Mesenteric fat pad (tissue), 1 donor: Measurements from ENCODE around the gene CCSER1. TPM values are rescaled to one million over a fixed set of nuclear protein-coding genes. Genes with fewer than 3 reads are reported as not detected.

ENCODE experiments used
- DNase-seq: peaks from one replicate; pipeline ENCODE4 v3.0.0-alpha.2; 2020; ENCODE audit warnings: low spot score
- total RNA-seq: library from RNA; stranded (reverse); fragmentation: NEBNext Ultra II Directional; extraction: Animal tissue kit (Norgen Biotek cat#: 25700); gene quantifications from one replicate; pipeline ENCODE4 v1.2.1, GENCODE V29; 2021
- donor health status: DM: yes; HTN: yes; CAD: no.

CCSER1 gene
- total RNA-seq, 1 donor from 2014 or later = 9.7 TPM

GRCh38 chr4:90127706-90128345 is 632 bp downstream of the CCSER1 start:
- no peak for DNase-seq

- no peak for DNase-seq
Observed at GRCh38 chr4:90128961-90129495, 1.8 kb downstream of the CCSER1 start.

GRCh38 chr4:90130076-90130475 is 2.9 kb downstream of the CCSER1 start:
- DNase-seq = no peak

GRCh38 chr4:90137555-90137954 is 10.4 kb downstream of the CCSER1 start:
- no peak for DNase-seq

- no peak for DNase-seq
Observed at GRCh38 chr4:90142081-90142480, 14.9 kb downstream of the CCSER1 start.

- no peak for DNase-seq
Observed at GRCh38 chr4:90145319-90145718, 18.1 kb downstream of the CCSER1 start.

- no peak for DNase-seq
Observed at GRCh38 chr4:90146306-90146705, 19.1 kb downstream of the CCSER1 start.

GRCh38 chr4:90148574-90149148 is 21.5 kb downstream of the CCSER1 start:
- DNase-seq = no peak

- DNase-seq = no peak
Observed at GRCh38 chr4:90152024-90152423, 24.8 kb downstream of the CCSER1 start.

- DNase-seq = no peak
Observed at GRCh38 chr4:90159193-90159592, 32.0 kb downstream of the CCSER1 start.

- DNase-seq = no peak
Observed at GRCh38 chr4:90160044-90160443, 32.9 kb downstream of the CCSER1 start.

- DNase-seq = no peak
Observed at GRCh38 chr4:90162566-90162965, 35.4 kb downstream of the CCSER1 start.

- DNase-seq = no peak
Observed at GRCh38 chr4:90163872-90164271, 36.7 kb downstream of the CCSER1 start.

GRCh38 chr4:90165883-90166282 is 38.7 kb downstream of the CCSER1 start:
- DNase-seq = no peak

- no peak for DNase-seq
Observed at GRCh38 chr4:90171491-90171890, 44.3 kb downstream of the CCSER1 start.

GRCh38 chr4:90174621-90175023 is 47.4 kb downstream of the CCSER1 start:
- DNase-seq = no peak

GRCh38 chr4:90181644-90182043 is 54.5 kb downstream of the CCSER1 start:
- no peak for DNase-seq

GRCh38 chr4:90183254-90183653 is 56.1 kb downstream of the CCSER1 start:
- DNase-seq = no peak

GRCh38 chr4:90184560-90184959 is 57.4 kb downstream of the CCSER1 start:
- no peak for DNase-seq

GRCh38 chr4:90185416-90185815 is 58.2 kb downstream of the CCSER1 start:
- DNase-seq = no peak

- no peak for DNase-seq
Observed at GRCh38 chr4:90186229-90186628, 59.0 kb downstream of the CCSER1 start.

GRCh38 chr4:90187148-90187884 is 60.1 kb downstream of the CCSER1 start:
- no peak for DNase-seq
